H1 (cell line): Measurements from ENCODE around the gene NEURL2. TPM values are rescaled to one million over a fixed set of nuclear protein-coding genes. Genes with fewer than 3 reads are reported as not detected.

ENCODE experiments used
- CTBP2 ChIP-seq: IDR thresholded peaks from 2 replicates; pipeline ENCODE4 v1.7.0; 2011; ENCODE audit warnings: borderline replicate concordance, mild to moderate bottlenecking, moderate library complexity, mixed read lengths, low read length; ENCODE audit not compliant: insufficient read depth, insufficient read length
- EP300 ChIP-seq, 2 experiments: IDR thresholded peaks; 1 replicate in 1 of 2; 2 replicates in 1 of 2; pipeline ENCODE4 v1.6.1; 2011 to 2012; ENCODE audit warnings: low read depth in 2 of 2, low read length in 2 of 2, mild to moderate bottlenecking in 2 of 2, borderline replicate concordance in 1 of 2, inconsistent platforms in 1 of 2, moderate library complexity in 1 of 2
- HDAC6 ChIP-seq: IDR thresholded peaks from one replicate; pipeline ENCODE4 v1.7.1; 2012; ENCODE audit warnings: low read depth, mild to moderate bottlenecking, inconsistent platforms, low read length, moderate library complexity
- POLR2AphosphoS5 ChIP-seq: IDR thresholded peaks from 2 replicates; pipeline ENCODE4 v1.6.1; 2011; ENCODE audit warnings: low read depth, low read length
- polyA plus RNA-seq, 7 experiments: library from polyadenylated mRNA; depleted of rRNA in 3 of 7; stranded (reverse) in 5 of 7; unstranded in 2 of 7; fragments of >200 nt in 5 of 7; fragments of 200-250 nt in 2 of 7; gene quantifications; 1 replicate in 5 of 7; 2 replicates in 1 of 7; 4 replicates in 1 of 7; pipeline versions ENCODE4 v1.2.1 to v1.2.3, GENCODE V29; 2011 to 2013; ENCODE audit warnings: missing spikeins in 2 of 7, mixed read lengths in 2 of 7
- total RNA-seq: library from RNA; stranded (reverse); fragmentation: NEBNext Ultra II Directional; extraction: Animal tissue kit (Norgen Biotek cat#: 25700); gene quantifications from 2 replicates; pipeline ENCODE4 v1.2.1, GENCODE V29; 2021

The NEURL2 gene
- total and polyA plus RNA-seq, 2 of the 8 experiments (the other 6 are each of a cell fraction or from before 2014, with no cell fraction given), result 6.9 TPM

- TF ChIP-seq CTBP2 (no peak), EP300 (IDR thresholded peaks at IDR 0.05; ENCODE audit: borderline replicate concordance in 1 of 2, low read depth in 2 of 2, low read length in 2 of 2) (no peak), HDAC6 (no peak), POLR2AphosphoS5 (peak; percentile 82)
Observed at GRCh38 chr20:45938727-45939438, 47.9 kb upstream of the NEURL2 start (continued).
